Stimulated activated CD8-positive, alpha-beta memory T cell treated with anti-CD3 and anti-CD28 coated beads, Interleukin-12 subunit alpha, Interleukin-12 subunit beta, amount 100 ng/mL, for 1 hour (primary cell): ENCODE results near the gene MBOAT2.
"Not testable (repeated sequence)": the region's sequence is repeated elsewhere in the genome, so short reads cannot be mapped to it uniquely, and the experiment has no call there.

Experiments used
- DNase-seq: peaks from one replicate; pipeline ENCODE4 v3.0.0-alpha.2; 2020; ENCODE audit warnings: low read depth

MBOAT2 gene

GRCh38 chr2:8953525-8953924 is 50.0 kb downstream of the MBOAT2 start:
- DNase-seq: no peak

DNA sequence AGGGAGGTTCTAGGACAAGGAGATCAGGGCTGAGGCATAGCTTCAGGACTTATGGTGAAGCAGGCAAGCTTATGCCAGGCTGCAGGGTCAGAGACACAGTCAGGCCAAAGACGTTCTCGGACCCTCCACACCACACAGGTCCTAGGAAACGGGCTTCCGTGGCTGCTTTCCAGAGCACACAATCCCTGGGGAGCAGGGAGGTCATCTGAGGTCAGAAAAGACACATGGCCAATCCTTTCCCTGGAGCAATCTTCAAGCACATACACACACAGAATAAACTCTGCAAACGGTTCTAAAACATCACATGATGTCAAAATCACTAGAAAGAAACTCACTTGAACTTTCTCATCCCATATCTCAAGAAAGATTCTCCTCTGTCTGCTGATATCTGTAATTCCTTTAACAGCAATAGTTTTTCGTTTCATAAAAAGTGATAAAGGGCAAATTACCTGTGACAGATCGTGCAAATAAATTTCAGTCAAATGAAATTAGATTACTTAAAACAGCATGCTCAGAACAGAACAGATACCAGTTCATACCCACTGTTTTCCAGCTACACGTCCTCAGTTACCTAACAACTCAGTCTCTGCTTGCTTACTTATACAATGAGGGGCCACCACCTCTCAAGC is 63.9 kb downstream of the MBOAT2 start:
- DNase-seq: no peak

DNA sequence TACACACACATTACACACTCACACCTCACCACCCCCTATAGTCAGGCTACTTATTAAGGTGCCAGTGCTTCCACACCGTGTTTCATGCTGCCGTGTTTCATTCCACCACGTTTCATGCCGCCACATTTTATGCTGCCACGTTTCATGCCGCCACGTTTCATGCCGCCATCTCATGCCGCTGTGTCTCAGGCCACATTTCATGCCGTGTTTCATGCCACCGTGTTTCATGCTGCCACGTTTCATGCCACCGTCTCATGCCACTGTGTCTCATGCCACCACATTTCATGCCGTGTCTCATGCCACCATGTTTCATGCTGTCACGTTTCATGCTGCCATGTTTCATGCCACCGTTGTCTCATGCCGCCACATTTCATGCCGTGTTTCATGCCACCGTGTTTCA is 65.1 kb downstream of the MBOAT2 start:
- DNase-seq: no peak

DNA sequence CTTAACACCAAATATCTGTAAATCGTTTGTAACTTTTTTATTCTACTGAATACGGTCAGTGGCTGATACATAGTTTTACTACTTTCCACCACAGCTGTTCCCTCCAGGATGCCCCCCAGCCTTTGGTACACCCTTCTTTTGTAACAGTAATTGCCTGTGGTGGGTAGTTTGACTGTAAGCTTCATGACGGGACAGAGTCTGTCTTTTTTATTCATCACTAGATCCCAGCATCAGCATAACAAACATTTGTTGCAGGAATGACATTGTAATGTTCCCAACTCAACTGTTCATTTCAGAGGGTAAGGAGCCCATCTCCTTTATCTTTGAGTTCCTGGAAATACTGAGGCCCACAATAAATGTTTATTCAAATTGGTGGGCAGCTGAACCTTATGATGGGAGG is 67.5 kb downstream of the MBOAT2 start:
- no peak for DNase-seq

DNA sequence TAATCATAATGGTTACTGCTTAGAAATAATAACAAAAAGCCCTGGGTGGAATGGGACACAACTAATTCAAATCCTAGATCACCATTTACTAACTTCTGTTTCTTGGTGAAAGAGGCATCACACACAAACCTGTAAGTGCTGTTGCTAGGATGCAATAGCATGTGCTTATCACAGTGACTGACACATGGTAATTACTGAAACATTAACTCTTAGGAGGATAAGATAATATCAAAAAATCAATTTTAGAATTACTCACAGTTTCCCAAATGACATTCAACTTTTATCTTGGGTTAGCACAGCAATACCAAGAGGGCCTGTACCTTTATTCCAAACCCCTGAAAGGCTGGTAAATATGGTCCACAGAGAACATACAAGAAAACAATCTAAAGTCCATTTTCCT is 69.1 kb downstream of the MBOAT2 start:
- no peak for DNase-seq

DNA sequence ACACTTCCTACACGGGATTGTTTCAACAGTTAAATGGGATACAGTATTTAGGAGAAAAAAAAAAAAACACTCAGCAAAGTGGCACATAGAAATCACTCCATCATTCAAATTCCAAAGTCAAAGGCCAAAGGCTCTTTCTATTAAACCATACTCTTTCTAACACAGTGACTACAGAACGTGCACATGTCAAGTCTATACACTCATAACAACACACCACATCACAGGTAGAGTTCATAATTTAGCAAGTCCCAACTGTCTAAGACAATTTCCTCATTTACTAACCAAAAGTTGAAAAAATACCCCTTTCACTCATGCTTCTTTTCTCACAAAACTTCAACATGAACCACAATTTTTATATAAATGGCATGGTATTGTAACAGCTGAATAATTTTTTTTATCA is 70.8 kb downstream of the MBOAT2 start:
- DNase-seq: no peak

- not testable (repeated sequence) for DNase-seq
Measured at GRCh38 chr2:8930185-8930584, 73.3 kb downstream of the MBOAT2 start.

DNA sequence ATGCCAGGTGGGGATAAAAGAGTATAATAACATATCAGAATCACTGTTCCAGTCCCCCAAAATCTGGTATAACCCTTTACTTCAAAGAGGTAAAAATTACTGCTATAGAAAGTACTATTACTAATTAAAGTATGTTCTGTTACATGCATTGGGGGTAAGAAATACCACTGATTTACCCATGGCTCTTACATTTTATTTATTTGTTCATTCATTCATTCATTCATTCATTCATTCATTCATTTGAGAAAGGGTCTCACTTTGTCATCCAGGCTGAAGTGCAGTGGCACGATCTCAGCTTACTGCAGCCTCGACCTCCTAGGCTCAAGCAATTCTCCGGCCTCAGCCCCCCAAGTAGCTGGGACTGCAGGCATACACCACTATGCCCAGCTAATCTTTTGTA is 74.4 kb downstream of the MBOAT2 start:
- no peak for DNase-seq

DNA sequence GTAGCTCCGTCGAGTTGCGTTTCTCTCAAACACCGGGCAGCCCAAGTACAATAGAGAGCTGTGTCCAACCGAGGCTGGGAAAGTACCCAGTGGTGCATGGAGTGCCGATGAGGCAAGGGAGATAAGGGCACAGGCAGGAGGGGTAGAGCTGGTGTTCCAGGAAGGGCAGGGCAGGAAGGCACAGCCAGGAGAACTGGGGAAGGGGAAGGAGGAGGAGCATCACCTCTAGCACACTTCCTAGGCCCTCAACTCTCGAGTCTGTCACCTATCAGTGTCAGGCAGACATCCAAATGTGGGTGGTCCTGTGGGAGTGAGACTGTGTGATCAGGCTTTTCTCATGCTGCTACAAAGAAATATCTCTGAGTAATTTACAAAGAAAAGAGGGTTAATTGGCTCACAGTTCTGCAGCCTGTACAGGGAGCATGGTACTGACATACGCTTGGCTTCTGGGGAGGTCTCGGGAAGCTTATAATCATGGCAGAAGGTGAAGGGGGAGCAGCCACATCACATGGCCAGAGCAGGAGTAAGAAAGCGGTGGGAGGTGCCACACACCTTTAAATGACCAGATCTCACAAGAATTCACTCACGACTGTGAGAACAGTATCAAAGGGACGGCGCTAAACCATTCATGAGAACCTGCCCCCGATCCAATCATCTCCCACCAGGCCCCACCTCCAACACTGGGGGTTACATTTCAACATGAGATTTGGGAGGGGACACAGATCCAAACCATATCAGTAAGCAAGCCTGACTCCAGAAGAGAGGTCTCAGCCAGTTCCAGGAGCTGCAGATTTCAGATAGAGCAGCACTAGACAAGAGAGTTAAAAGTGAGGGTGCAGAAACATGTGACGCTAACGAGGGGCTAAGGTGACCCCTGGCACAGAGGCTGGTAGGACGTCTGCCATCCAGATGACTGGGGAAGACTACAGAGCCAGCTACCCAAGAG is 75.7 kb downstream of the MBOAT2 start:
- no peak for DNase-seq

DNA sequence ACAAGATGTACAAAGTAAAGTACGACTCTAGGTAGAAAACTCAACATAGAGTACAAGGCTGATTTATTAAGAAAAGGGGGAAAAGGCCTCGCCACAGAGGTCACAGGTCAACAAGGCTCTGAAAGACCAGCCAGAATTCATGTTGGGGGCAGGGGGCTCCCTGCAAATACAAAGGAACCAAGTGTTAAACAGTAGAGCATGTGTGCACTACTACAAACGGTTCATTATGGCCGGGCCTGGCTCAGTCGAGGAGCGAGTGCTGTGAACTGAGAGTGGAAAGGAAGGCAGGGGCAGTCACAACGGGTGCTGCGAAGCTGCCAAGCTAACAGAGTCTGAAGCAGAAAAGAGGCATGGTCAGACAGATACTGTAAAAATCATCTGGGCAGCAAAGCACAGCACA is 77.1 kb downstream of the MBOAT2 start:
- DNase-seq: no peak

- no peak for DNase-seq
Measured at GRCh38 chr2:8925411-8925810, 78.1 kb downstream of the MBOAT2 start.

DNA sequence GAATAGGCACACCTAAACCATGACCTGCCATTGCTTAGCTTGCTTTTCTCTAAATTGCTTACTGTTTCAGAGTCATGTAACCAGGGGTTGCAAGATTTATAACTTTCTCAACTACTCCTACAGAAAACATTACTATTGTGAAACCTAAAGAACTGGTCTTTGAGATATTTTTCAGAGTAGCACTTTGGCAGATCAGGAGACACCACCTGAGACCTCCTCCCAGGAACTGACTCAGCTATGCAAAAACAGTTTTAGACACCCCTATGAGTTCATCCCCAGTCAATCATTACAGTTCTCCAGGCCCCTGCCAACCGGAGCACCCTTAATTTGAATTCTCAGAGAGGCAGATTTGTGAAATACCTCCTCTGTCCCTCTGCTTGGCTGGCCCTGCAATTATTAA is 80.3 kb downstream of the MBOAT2 start:
- no peak for DNase-seq

DNA sequence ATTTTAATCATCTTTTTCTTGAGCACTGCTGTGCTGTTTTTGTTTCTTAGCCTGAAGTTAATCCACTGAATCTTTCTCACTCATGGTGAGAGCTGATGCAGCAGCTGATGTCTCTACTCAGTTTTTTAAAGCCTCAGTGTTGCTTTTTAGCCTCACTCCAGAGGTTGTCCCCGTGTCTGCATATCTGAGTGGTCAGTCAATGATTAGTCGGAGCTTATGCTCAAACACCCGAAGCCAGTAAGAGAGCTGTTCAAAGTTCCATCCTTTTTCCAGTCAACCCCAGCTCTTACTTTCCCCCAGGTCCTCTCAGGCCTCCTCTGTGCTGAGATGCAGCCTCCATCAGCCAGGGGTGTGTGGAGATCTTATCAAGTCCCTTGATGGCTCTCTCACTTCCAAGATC is 81.1 kb downstream of the MBOAT2 start:
- no peak for DNase-seq

DNA sequence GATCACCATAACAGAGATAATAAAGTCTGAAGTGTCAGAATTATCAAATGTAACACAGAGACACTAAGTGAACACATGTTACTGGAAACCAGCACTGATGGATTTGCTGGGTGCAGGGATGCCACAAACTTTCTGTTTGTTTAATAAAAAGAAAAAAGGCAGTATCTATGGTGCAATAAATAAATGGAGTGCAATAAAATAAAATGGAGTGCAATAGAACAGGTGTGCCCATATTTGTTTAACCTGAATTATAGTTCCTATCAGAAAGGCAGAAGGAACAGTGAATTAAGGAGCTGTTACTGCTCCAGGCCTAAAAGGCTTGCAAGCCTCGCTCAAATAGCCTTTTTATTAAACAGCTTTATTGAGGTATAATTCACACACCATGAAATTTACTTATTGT is 85.1 kb downstream of the MBOAT2 start:
- DNase-seq: no peak

DNA sequence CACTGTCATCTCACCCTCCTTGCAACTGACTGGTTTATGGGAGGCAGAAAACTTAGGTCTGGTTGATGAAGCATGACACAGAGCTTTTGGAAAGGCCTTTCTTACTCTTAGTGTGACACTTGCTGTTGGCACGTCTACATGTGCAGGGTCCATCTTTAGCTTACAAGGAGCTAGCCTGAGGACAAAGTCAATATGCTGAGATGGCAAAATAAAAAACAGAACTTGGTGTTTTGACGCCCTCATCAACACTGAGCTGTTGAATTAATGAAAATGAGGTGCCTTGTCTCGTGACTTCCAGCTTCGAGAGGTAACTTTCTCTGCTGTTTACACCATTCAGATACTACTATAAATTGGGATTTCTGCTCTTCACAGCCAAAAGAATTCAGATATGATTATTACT is 87.5 kb downstream of the MBOAT2 start:
- no peak for DNase-seq

DNA sequence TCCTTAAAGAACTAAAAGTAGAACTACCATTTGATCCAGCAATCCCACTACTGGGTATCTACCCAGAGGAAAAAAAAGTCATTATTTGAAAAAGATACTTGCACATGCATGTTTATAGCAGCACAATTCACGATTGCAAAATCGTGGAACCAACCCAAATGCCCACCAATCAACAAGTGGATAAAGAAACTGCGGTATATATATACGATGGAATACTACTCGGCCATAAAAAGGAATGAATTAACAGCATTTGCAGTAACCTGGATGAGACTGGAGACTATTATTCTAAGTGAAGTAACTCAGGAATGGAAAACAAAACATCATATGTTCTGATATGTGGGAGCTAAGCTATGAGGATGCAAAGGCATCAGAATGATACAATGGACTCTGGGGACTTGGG is 89.7 kb downstream of the MBOAT2 start:
- not testable (repeated sequence) for DNase-seq

- DNase-seq: no peak
Measured at GRCh38 chr2:8907764-8908288, 95.7 kb downstream of the MBOAT2 start.

DNA sequence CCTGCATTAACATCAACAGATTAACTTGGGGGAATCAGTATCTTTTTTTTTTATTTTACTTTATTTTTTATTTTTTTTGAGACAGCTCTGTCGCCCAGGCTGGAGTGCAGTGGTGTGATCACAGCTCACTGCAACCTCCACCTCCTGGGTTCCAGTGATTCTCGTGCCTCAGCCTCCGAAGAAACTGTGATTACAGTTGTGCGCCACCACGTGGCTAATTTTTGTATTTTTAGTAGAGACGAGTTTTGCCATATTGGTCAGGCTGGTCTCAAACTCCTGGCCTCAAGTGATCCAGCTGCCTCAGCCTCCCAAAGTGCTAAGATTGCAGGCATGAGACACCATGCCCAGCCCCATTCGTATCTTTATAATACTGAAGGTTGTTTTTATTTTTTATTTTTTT is 99.6 kb downstream of the MBOAT2 start:
- not testable (repeated sequence) for DNase-seq

DNA sequence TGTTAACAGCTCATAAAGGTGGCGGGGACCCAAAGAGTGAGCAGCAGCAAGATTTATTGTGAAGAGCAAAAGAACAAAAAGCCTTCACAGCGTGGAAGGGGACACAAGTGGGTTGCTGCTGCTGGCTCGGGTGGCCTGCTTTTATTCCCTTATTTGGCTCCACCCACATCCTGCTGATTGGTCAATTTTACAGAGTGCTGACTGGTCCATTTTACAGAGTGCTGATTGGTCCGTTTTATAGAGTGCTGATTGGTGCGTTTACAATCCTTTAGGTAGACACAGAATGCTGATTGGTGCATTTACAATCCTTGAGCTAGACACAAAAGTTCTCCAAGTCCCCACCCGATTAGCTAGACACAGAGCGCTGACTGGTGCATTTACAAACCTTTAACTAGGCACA is 100.7 kb downstream of the MBOAT2 start:
- DNase-seq: not testable (repeated sequence)

GRCh38 chr2:8897206-8897605 is 106.3 kb downstream of the MBOAT2 start:
- not testable (repeated sequence) for DNase-seq

DNA sequence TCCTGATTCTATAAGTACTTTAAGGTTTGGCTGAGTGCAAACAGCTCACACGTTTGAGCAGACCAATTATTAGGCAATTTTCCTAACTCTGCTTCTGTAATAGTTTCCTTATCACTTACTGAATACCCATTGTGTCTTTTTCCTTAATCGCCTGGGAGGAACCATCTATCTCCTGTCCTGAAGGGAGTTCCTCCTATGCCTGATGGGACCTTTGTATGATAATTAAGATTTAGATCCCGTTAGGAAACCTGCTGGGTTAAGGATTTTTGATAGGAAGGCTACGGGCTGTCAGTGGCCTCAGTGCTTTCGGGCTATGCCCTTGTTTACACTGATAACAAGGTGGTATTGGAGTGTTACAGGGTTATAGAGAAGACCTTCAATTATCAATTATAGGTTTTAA is 106.8 kb downstream of the MBOAT2 start:
- not testable (repeated sequence) for DNase-seq

- not testable (repeated sequence) for DNase-seq
Measured at GRCh38 chr2:8895087-8895912, 108.2 kb downstream of the MBOAT2 start.
